GM18507 (cell line): ENCODE results near the gene GUCY2D.
"Not testable (repeated sequence)": the region's sequence is repeated elsewhere in the genome, so short reads cannot be mapped to it uniquely, and the experiment has no call there.

Experiments
- DNase-seq: peaks from one replicate; pipeline ENCODE4 v3.0.0; 2011; ENCODE audit warnings: low read depth; ENCODE audit not compliant: insufficient read length; ENCODE audit errors: extremely low spot score
- FAIRE-seq: peaks from 2 replicates; lab custom pipeline; 2011; peaks lifted over from hg19 to GRCh38; lab: Jason Lieb, UNC

The GUCY2D gene

DNA sequence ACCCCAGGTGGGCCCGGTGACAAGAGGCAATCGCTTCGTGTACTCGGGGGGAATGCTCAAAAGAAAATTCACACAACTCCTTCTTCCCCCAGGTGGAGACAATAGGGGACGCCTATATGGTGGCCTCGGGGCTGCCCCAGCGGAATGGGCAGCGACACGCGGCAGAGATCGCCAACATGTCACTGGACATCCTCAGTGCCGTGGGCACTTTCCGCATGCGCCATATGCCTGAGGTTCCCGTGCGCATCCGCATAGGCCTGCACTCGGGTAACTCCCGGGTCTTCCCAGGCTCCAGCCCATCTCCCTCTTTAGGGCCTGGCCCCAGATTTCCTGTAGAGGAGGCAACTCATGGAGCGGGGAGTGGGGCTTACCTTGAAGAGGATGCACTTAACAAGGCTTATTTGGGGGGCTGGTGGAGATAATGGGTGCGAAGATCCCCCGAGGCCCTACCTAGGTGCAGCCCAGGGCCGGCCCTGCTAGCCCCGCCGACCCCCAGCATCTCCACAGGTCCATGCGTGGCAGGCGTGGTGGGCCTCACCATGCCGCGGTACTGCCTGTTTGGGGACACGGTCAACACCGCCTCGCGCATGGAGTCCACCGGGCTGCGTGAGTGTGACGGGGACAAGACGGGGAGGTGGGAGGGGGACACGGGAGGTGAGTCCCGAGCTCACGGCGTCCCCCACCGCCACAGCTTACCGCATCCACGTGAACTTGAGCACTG, 13.0 kb downstream of the GUCY2D start:
- no peak for DNase-seq
- no peak for FAIRE-seq

DNA sequence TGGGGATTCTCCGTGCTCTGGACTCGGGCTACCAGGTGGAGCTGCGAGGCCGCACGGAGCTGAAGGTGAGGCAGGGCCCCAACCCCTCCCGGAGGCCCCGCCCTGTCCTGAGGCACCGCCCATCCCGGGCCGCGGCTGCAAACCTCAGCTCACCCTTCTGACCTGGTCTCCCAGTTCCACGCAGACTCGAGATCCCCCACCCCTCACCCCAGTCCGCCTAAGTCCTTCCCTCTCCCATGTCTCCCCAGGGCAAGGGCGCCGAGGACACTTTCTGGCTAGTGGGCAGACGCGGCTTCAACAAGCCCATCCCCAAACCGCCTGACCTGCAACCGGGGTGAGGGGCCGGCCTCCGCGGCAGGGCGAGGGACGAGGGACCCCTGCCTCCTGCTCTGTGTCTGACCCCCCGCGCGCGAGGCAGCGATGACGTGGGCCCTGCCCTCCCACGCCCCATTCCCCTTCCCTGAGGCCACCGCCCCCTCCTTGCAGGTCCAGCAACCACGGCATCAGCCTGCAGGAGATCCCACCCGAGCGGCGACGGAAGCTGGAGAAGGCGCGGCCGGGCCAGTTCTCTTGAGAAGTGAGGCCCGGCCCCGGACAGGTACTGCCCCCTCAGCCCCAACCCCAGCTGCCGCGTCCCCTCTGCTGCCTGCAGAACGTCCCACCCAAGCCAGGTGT, 13.7 kb downstream of the GUCY2D start:
- FAIRE-seq (no peak), DNase-seq (no peak)

DNA sequence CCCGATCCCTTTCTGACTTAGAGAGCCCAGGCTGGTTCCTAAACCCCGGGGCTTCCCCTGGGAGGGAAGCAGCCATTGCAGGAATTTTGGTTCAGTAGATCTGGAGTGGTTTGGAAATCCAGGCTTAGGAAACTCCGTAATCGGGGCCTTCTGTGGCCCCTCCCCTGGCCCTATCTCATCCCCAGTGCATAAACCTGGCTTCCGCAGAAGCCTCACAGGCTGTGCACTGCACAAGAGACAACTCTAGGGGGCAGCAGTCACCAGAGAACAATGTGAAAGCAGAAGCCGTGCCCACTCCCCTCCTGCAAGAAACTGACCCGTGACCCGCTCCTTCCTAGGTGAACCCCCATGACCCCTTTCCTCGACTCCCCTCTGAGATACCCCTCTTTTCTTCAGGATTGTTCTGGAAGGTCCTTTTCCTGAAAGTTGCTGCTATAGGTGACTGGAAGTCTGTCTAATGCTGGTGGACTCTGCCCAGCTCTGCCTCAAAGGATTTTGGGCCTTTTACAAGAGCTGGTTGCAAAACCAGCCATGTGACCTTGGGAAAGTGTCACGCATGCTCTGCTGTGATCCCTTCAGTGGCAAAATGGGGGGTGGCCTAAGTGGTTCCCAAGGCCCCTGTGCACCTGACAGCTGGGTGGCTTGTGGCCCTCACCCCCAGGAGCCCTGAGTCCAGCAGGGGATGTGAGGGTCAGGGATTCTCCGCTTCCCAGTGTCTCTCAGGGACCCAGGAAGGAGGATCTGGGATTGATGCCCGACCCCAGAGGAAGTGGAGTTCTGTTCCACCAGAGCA, 14.4 kb downstream of the GUCY2D start:
- FAIRE-seq, result peak; percentile 58

DNA sequence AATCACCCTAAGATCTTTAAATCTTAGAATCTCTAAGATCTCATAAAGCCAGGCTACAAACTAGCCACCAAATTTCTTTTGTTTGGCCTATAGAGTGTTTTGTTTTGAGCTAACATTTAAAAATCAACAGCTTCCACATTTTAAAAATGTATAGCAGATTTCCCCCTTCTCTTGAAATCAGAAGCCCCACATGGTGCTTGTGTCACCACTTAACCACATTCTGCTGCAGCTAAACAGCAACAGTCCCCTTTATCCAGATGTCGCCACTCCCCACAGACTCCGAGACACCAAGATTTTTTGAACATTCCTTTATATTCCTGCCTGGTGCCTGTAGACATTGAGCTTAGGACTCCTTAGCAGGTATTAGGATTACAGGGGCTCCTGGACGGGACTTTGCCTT, 16.0 kb downstream of the GUCY2D start:
- DNase-seq, result no peak
- FAIRE-seq, result no peak

More for the DNA sequence above, 14.4 kb downstream of the GUCY2D start:
- no peak for DNase-seq

DNA sequence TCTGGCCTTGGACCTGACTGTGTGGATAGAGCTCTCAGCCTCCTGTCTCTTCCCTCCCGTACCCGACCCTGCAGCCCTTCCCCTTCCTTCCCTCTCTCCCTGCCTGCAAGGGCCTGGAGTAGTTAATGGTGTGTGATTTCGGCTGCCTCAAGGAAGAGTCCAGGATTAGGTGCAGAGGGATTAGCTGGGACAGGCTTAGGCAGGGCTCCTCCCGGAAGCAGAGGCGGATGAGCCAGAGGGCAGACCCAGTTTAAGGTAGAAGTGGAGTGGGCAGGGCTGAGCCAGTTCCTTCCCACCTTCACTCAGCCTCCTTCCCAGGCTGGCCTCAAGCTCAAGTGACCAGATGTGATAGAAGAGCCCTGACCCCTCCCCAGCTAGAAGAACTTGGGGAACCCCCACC, 16.8 kb downstream of the GUCY2D start:
- DNase-seq (no peak), FAIRE-seq (no peak)

DNA sequence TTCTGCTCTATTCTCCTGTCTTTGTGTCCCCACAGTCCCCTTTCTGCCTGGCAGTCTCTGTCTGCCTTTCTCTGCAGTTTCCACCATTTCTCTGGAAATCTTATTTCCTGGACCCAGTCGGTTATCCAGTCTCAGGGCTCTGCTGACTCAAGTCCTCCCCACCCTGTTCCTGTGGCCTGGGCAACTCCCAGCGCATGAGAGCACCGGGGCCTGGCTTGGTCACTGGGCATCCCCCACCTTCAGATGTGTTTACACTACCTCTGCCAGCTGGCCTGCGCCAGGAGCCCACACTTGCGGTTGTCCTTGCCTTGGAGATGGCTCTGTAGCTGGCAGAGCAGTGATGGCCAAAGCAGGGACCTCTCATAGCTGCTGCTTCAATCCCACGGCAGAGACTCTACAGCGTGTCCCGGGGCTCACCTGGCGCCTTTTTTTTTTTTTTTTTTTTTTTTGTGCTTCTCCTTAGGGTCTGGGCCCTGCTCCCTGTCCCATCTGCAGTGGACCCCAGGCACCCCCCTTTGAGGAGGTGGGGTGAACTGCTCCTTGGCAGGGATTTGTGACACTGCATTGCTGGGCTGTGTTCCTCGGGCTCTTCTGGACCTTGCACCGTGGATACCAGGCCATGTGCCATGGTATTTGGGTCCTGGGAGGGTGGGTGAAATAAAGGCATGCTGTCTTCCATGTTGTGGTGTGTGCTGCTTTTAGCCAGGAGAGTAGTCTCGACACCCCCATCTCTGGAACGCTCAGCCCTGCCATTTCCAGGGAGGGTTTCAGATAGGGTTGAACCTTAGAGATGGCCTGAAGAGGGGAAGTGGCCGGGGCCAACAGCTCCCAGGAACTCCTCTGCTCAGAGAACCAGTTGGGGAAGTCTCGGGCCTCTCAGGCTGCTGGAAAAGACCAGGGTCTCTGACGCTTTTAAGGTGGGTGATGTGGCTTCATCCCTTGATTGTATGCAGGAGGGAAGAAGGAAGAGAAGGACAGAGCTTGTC, 17.5 kb downstream of the GUCY2D start:
- no peak for DNase-seq

DNA sequence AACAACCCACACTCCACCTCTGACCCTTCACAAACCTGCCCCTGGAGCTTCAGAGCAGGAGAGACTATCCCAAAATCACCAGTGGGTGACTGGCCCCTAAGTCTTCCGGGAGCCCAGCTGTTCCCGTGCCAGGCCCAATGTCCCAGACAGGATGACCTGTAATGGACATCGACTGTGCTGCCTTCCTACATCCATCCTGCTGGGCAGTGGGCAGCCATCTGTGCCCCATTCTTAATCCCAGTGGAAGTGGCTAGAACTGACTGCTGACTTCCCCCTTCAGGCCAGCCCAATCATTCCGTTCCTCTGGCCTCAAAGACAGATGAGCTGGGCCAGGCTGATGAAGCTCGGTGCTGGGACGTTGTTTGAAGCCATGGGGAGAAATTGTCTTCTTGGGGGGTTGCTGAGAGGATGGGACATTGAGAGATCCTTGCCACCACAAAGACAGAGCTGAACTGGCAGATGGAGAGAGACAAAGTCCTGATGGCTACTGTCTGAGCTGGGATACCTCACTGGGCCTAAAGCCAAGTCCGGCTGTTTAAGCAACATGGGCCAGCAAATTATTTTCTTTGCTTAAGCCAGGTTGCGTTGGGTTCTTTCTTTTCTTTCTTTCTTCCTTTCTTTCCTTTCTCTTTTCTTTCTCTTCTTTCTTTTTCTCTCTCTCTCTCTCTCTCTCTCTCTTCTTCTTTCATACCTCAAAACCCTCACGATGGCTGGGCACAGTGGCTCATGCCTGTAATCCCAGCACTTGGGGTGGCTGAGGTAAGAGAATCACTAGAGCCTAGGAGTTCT, 18.6 kb downstream of the GUCY2D start:
- DNase-seq (no peak), FAIRE-seq (no peak)

More for the DNA sequence above, 17.5 kb downstream of the GUCY2D start:
- FAIRE-seq, result no peak

DNA sequence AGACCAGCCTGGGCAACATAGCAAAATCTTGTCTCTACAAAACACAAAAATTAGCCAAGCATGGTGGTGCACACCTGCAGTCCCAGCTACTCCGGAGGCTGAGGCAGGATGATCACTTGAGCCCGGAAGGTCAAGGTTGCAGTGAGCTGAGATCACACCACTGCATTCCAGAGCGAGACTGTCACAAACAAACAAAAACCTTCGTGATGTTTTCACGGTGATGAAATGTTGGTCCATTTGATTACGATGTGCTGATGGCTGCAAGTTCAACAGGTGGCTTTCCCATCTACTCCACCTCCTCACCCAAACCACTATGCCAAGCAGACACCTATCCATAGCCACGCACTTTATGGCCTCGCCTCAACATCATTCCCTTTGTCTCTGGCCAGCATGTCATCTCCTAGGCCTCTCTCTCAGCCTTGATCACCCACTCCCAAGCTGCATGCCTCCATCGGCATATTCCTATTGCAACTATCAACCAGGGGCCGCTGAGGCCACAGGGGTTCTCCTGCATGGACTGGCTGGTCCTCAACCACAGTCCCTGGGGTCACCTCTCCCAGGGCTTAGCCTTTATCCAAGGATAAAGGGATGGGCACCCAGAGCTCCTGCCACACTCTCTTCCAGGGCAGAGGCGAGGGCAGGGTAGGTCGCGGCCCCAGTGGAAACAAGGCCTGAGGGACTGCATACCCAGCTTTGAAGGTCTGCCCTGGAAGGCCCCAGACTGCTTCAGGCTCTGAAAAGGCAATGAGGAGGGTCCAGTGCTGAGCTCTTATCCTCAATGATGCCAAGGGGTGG, 19.3 kb downstream of the GUCY2D start:
- no peak for FAIRE-seq
- no peak for DNase-seq

DNA sequence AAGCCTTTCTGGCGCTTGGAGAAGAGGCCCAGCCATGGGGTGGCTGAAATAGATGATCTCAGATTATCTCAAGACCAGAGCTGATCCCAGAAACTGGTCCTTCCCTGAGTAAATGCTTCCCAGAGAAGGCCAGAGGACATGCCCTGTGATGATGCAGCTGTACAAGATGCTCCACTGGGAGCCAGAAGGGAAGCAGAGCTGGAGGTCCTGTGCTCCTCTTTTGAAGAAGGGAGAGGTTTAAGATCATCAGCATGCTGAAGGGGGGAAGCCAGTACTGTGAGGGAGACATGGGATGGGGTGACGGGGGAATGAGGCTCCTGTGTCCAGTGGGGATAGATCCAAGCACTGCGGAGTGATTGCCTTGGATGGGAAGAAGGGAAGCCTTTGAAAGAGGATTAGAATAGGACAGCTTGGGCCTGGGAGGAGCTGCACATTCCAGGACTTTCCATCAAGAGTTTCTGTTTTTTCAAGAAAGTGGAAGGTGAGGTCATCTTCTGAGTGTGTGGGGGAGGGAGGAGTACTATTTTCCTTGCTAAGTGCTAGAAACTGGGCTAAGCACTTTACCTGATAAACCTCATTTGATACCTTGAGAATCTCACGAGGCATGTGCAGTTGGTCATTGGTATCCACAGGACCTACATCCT, 20.1 kb downstream of the GUCY2D start:
- DNase-seq (no peak), FAIRE-seq (no peak)

DNA sequence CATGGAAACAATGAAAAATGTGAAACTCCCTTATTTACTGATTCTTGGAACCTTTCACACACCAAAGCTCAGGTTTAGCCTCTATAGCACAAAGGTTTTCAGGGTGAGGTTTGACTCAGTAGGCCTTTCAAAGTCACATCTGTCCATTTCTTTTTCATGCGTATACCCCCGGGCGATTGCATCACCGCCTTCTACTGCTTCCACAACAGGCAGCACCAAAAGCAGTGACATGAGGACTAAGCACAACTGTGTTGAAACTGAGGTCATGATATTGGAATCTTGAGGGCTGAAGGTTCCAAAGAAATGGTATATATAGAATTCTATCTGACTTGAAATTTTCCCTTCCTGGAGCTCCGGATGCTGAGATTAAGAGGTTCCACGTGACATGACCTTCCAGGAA, 21.7 kb downstream of the GUCY2D start:
- not testable (repeated sequence) for FAIRE-seq, DNase-seq

DNA sequence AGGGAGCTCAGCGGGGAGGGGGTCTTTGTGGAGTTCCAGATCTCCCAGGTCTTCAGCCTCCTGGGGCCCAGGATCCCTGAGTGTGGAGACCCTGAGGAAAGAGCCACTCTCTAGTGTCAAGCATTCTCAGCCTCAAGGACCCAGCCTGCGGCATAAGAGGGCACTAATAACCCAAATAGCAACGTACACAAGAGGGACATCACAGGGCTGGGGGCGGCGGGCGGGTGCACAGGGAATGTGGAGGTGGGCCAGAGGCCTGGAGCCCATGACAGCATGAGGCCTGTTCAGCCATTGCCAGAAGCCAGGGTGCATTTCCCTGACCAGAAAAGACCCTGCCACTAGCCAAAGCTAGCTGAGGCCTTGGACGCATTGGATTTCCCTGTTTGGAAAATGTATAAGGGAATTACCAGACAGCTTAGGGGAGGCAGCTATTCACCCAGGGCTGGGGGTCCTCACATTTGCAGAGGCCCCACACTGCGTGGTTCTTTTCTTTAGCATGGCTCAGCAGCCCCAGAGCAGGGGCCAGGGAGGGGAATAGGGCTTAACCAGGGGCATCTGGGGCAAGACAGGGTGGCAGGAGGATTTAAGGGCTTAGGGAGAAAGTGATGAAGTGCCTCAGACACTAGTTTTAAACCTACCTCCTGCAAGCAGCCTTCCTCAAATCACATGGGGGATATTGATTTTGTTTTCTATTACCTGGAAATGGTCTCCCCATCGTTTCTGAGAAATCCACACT, 22.9 kb downstream of the GUCY2D start:
- DNase-seq, result no peak
- no peak for FAIRE-seq

DNA sequence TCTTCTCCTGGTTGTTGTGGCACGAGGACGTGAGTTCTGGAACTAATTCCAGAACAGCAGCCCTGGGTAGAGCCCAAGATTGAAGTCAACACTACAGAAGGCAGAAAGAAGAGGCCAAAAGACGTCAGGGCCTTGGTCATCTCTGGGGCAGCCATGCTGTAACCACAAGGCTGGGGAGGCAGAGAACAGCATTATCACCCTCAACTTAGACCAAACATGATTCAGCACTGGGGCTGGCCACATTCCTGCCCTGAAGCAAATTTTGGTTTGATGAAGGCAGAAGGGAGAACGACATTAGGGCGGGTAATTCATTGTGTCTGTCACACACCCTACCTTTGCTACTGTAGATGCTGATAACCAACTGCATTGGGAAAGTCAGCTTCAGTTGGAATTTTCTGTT, 26.7 kb downstream of the GUCY2D start:
- FAIRE-seq (no peak), DNase-seq (no peak)

DNA sequence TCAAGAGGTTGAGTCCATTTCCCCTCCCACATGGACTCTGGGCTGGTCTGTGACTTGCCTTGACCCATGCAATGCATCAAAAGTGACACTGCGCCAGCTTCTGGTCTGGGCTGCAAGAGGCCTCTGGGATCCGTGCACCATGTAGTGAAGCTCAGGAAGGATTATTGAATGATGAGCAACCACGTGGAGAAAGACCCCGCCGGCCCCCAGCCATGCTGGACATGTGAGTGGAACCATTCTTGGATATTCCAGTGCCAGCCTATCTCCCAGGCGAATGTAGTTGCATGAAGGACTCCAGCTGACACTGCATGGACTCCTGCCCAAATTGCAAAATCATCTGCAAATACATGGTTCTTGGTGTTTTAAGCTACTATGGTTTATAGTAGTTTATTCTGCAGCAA, 28.8 kb downstream of the GUCY2D start:
- DNase-seq (no peak), FAIRE-seq (no peak)

DNA sequence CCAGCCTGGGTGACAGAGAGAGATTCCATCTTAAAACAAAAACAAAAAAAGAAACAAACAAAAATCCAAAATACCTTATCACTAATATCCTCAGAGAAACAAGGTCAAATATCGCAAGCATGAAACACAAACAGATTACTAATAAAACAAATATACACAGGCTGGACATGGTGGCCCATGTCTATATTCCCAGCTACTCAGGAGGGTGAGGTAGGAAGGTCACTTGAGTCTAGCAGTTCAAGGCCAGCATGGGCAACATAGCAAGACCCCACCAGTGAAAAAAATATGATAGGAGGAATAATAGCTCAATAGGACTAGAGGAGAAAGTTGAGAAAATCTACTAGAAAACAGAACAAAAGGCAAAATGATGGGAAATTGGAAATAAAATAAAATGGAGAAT, 29.5 kb downstream of the GUCY2D start:
- DNase-seq (no peak), FAIRE-seq (no peak)

DNA sequence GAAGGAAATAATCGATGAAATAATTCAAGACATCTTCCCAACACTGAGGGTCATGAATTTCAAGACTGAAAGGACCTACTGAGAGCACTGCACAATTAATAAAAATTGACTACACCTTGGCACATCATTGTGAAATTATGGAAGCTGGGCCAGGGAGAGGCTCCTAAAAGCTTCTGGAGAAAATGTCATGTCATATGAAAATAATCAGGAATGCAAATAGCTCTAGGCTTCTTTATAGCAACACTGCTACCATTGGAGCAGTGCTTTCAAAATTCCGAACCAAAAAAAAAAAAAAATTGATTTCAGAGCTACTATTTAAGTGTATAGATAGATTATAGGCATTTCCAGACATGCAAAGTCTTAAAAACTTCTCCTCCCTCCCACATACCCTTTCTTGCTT, 30.0 kb downstream of the GUCY2D start:
- no peak for FAIRE-seq

DNA sequence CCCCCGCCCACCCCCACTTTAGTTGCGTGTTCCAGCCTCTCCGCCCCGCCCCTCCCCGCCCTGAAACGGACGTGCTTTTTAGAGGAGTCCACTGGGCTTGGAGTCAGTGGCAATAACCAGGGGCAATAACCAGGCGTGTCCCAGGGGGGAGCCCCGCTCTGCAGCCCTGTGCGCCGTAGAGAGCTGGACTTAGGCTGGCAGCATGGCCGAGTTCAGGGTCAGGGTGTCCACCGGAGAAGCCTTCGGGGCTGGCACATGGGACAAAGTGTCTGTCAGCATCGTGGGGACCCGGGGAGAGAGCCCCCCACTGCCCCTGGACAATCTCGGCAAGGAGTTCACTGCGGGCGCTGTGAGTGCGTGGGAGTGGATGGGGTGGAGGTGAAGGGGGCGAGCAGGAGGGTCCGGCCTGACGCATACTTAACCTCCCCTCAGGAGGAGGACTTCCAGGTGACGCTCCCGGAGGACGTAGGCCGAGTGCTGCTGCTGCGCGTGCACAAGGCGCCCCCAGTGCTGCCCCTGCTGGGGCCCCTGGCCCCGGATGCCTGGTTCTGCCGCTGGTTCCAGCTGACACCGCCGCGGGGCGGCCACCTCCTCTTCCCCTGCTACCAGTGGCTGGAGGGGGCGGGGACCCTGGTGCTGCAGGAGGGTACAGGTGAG, 36.7 kb downstream of the GUCY2D start, which contains the start of gene ALOX15B:
TSS of gene ALOX15B (plus strand) at position 106 of the 657 bp plus-strand sequence. CDS start at position 203, 97 bp downstream.
- DNase-seq (no peak), FAIRE-seq (no peak)

More for the DNA sequence above, 30.0 kb downstream of the GUCY2D start:
- DNase-seq, result no peak
